GM18867 (cell line): ENCODE data around the gene MCOLN3.
A peak's percentile ranks its signal among the peaks of the same experiment; 100 is the strongest.

Experiments
- ATAC-seq: cut with Tn5 transposase; IDR thresholded peaks from one replicate; pipeline ENCODE4 v1.9.1; 2021; ENCODE audit warnings: mild to moderate bottlenecking, moderate library complexity; ENCODE audit not compliant: unreplicated experiment

Gene MCOLN3, protein sequence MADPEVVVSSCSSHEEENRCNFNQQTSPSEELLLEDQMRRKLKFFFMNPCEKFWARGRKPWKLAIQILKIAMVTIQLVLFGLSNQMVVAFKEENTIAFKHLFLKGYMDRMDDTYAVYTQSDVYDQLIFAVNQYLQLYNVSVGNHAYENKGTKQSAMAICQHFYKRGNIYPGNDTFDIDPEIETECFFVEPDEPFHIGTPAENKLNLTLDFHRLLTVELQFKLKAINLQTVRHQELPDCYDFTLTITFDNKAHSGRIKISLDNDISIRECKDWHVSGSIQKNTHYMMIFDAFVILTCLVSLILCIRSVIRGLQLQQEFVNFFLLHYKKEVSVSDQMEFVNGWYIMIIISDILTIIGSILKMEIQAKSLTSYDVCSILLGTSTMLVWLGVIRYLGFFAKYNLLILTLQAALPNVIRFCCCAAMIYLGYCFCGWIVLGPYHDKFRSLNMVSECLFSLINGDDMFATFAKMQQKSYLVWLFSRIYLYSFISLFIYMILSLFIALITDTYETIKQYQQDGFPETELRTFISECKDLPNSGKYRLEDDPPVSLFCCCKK

DNA sequence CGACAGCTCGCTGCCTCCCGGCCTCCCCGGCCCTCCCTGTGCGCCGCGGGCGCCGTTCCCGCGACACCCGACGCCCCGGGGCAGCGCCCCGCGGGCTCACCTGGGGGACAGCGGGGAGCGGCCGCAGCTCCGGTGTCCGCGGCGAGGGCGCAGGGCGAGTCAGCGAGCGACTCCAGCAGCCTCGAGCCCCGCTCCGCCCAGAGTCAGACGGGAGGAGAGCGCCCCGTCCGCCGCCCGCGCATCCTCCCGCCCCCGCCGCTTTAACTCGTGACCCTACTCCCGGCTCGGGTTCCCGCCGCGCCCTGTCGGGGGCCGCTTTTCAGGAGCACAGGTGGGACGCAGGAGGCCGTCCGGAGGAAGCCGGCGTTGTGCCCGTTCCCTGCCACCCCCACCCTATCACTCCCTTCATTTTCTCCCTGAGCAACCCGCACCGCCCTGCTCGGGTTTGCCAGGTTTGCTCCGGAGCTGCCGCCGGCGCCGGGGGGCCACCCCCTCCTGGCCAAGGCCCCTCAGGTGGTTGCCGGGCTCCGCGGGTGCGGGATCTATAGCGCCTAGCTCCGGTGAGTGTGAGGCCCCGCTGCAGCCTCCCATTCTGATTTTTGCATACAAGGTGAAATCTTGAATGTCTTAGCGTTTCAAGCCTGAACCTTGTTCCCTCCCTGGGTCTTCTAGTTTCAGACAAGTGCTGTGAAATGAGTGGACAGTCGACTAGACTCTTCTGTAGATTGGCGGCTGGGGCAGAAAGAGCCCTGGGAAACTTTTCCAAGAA, at the start of gene MCOLN3:
TSS of gene MCOLN3 (minus strand) at position 205 of the 769 bp plus-strand sequence. CDS start 3,140 bp downstream, outside the sequence.
- peak; percentile 71 for ATAC-seq

DNA sequence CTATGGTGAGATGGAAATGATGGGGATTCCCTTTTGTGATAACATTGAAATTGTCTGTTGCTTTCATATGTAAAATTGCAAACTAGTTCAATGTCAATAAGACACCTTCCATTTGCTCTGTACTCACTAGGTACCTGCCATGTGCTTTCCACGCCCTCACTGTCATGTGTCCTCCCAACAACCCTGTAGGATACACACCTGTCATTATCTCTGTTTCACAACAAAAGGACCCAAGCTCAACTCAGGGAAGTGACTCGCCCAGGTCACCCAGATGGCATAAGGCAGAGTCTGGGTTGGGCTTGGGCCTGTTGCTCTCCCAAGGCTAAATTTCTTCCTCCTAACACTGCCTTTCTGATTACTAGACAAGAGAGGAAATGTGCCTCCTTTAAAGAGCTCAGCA, 45.3 kb upstream of the MCOLN3 start:
- no peak for ATAC-seq

DNA sequence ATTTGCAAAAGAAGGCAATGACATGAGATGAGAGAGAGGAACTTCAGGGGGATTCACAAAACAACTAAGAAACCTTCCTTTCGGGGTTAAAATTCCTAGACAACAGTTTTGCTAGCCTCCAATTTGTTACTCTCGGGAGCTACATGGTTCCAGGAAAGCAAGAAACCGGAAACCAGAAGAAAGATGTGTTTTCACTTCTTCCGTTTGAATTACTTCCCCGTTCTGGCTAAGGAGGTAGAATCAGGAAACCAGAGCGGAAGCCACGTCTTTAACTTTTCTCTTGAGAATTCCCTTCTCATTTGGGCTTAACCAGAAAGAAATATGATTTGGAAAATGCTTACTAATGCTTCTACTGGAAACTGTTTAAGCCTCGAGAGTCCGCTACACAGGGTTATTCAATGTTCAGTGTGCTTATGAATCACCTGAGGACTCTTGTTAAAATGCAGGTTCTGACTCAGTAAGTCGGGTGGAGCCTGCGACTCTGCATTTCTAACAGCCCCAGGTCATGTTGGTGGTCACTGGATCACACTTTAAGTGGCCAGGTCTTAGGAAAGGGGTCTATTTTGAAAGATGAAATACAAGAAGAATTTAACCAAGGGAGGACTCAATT, 43.5 kb upstream of the MCOLN3 start:
- no peak for ATAC-seq

- ATAC-seq = no peak
These were observed 41.9 kb upstream of the MCOLN3 start for GRCh38 chr1:85090225-85090624.

DNA sequence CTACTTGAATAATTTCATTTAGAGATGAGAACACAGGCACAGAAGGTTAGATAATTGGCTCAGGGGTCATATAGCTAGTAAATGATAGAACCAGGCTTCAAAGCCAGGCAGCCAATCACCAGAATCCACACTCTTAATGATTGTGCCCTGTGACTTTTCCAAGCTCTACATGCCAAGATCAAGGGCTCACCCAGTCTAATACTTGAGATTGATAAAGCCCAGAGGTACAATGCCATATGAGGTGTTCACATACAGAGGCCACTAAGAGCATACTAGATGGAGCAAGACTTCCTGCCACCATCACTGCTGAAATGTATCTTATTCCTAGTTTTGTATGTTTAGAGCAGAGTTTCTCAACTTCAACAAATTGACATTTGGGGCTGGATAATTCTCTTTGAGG, 40.9 kb upstream of the MCOLN3 start:
- ATAC-seq = no peak

DNA sequence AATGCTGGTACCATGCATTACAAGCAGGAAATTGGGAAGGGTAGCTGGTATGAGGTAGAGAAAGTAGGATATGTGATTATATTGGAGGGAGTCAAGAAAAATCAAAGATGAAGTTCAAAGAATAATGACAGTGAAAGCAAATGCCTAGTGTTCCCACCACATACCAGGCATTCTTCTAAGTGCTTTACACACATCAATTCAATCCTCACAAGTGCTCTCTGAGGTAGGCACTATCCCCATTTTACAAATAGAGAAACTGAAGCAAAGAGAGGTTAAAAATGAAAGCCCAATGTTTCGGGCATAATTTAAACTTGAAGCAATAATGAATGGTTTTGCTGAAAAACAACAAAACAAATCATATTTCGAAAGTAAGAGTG, 40.1 kb upstream of the MCOLN3 start:
- no peak for ATAC-seq

GRCh38 chr1:85087659-85088407, 39.5 kb upstream of the MCOLN3 start:
- no peak for ATAC-seq

GRCh38 chr1:85085417-85085816, 37.1 kb upstream of the MCOLN3 start:
- ATAC-seq = no peak

DNA sequence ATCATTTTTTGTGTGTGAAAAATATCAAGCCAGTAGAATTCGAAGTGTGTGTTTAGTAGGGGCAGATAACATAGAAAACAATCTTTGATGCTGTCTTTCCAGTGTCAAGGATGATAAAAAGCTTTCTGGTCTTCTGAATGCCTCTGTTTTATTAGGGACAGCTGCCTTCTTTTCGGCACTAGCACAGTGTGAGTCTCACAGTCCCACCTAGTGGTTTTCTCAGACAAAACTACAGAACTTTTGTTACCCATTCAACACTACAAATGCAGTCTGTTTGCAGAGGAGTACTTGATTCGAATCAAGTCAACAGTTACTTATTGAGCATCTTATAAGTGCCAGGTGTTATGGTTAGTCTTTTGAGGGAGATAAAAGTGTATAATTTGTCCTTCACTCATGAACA, 30.6 kb upstream of the MCOLN3 start:
- ATAC-seq = no peak

- no peak for ATAC-seq
These were observed 26.2 kb upstream of the MCOLN3 start for GRCh38 chr1:85074365-85074964.

DNA sequence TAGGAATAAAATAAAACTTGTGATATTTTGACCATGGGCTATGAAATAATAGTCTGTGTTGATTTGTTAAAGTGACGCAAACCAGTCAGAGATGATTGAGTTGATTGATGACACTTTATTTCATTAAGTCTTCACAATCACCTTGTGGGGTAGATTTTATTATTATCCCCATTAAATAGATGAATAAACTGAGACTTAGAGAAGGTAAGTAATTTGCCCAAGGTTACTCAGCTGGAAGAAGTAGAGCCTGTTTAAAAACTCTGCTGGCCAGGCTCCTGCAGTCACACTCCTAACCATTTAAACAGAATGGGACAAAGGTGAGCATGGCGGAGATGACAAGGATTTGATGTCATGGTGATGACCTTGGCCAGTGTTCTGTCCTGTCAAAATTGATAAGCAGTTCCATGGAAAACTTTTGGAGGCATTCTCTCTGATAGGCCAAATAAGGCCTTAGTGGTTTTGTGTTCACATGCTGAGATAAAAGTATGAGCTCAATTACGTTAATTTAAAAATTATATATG, 22.7 kb upstream of the MCOLN3 start:
- ATAC-seq = no peak

DNA sequence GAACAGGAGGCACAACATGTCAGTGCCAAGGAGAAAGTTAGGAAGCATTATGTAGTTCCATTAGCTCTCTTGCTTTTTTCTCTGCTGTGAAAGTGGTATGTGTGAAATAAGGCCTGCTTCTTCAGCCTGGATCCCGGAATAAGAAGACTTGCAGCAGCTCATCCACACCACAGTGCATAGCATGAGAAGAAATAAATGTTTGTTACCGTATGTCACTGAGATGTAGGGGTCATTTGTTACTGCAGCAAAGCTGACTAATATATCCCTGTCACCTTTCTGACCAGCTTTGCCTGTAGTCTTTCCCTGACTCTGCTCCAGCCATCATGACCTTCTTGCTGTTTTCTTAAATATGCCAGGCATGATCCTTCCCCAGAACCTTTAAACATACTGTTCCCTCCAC, 20.5 kb upstream of the MCOLN3 start:
- no peak for ATAC-seq

DNA sequence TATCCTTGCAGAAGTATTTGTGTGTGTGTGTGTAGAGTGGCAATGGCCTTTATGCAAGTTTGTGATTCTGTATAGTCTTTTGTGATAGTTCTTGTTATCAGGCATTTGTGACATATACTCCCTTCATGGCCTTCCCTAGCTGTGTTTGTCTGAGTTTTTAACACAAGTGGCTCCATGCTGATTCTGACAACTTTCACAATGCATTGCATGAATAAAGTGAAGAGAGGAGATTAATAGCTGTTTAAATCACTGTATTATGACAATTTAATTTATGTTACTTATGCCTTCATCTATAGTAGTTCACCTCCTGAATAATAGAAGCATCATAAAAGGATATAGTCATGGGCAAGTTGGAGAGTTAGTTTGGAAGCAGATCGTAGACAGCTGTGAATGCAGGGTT, 17.2 kb upstream of the MCOLN3 start:
- no peak for ATAC-seq

GRCh38 chr1:85062425-85063026, 14.2 kb upstream of the MCOLN3 start:
- peak; percentile 0 for ATAC-seq

GRCh38 chr1:85061711-85062424, 13.6 kb upstream of the MCOLN3 start:
- ATAC-seq = peak; percentile 100

GRCh38 chr1:85060038-85060437, 11.7 kb upstream of the MCOLN3 start:
- no peak for ATAC-seq

DNA sequence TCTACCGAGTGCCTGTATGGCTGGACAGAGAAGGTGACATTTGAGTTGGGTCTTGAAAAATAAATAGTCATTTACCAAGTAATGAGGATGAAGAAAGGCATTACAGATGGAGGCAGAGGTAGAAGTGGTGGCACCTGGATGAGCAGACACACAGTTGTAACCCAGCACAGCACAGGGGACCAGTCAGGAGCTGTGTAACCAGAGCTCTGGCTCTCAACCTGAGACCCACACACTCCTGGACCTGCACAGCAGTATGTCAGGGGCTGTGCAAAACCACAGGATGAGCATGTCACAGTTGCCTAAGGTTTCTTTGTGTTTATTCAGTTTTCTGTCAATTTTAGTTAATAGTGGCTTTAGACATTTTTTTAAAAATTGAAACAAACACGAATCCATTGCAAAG, 11.3 kb upstream of the MCOLN3 start:
- ATAC-seq = no peak

DNA sequence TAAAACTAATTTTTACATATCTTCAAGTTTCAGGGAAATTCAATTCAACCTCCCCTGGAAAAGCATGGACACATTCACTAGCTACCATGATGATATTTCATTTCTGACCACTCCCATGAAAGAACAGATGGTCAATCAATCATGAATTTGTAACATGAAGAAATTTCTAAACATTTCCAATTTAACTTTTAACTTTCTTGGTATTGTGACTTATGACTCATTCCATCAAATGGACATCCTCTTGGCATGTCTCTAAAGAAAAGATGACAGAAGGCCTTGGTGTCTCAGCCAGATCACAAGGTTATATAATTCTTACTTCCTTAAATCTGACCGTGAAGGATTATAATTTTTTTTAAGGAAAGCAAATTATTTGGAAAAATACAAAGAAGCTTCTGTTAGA, 10.5 kb upstream of the MCOLN3 start:
- no peak for ATAC-seq

DNA sequence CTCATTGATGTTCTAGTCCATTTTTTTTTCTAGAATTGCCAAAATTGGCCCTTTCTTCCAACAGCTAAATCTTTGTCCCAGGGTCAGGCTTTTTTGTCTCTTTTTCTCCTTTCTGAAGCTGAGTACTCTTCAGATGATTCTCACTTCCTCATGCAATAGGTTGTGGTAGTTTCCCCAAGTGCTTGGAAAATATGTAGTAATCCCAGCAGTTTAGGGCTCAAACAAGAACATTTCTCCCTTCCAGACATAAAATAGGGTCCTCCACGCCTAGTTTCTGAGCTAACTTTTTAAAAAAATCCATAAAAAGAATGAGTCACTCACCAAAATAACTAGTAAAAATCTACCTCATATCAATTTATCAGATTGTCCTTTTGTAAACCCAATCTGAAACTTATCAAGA, 10.0 kb upstream of the MCOLN3 start:
- ATAC-seq = no peak
